GM18499 (cell line): ENCODE results near the gene SMARCE1.
"Not testable (repeated sequence)": the region's sequence is repeated elsewhere in the genome, so short reads cannot be mapped to it uniquely, and the experiment has no call there.

Experiments used
- ATAC-seq: cut with Tn5 transposase; IDR thresholded peaks from one replicate; pipeline ENCODE4 v1.9.1; 2021; ENCODE audit warnings: moderate number of reproducible peaks; ENCODE audit not compliant: insufficient read depth, unreplicated experiment

SMARCE1 gene

GRCh38 chr17:40590742-40591141 lies 56.9 kb downstream of the SMARCE1 start:
- no peak for ATAC-seq

DNA sequence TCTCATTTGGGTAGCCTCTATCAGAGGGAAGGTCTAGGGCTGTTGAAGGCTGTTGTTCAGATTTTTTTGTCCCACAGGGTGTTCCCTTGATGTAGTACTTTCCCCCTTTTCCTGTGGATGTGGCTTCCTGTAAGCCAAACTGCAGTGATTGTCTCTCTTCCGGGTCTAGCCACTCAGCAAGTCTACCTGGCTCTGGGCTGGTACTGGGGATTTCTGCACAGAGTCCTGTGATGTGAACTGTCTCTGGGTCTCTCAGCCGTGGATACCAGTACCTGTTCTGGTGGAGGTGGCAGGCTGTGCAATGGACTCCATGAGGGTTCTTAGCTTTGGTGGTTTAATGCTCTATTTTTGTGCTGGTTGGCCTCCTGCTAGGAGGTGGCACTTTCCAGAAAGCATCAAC lies 59.1 kb downstream of the SMARCE1 start:
- no peak for ATAC-seq

DNA sequence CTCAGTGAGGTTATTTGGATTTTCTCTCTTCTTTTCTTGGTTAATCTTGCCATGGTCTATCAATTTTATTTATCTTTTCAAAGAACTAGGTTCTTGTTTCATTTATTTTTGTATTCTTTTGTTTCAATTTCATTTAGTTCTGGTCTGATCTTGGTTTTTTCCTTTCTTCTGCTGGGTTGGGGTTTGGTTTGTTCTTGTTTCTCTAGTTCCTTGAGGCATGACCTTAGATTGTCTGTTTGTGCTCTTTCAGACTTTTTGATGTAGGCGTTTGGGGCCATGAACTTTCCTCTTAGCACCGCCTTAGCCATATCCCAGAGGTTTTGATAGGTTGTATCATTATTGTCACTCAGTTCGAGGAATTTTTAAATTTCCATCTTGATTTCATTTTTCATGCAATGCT lies 61.4 kb downstream of the SMARCE1 start:
- not testable (repeated sequence) for ATAC-seq

GRCh38 chr17:40584950-40585349 lies 62.7 kb downstream of the SMARCE1 start:
- ATAC-seq, result not testable (repeated sequence)

DNA sequence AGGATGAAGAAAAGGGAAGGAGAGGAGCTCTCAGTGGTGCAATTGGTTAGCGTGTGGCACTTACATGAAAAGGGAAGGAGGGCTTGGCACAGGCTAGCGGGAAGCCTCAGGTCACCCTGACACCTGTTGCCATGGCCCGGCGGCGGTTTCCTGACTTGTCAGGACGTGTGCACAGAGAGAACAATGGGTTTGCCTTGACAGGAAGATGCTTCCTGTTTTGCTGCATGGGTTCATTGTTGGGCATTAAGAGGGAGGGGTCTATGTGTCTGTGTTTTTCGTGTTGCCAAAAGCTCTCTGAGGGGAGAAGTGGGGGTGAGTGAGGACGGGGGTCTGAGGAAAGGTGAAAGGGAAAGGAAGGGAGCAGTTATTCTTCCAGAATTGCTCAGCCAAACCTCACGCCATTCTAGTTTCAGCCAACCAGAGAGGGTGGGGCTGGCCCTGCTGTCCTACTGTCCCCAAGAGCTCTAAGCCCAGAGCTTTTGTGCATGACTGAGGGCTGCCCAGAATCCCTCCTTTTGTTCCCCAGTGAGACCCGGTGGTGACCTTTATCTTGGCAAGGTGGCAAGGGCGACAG lies 65.2 kb downstream of the SMARCE1 start:
- no peak for ATAC-seq

GRCh38 chr17:40580140-40580539 lies 67.5 kb downstream of the SMARCE1 start:
- no peak for ATAC-seq

DNA sequence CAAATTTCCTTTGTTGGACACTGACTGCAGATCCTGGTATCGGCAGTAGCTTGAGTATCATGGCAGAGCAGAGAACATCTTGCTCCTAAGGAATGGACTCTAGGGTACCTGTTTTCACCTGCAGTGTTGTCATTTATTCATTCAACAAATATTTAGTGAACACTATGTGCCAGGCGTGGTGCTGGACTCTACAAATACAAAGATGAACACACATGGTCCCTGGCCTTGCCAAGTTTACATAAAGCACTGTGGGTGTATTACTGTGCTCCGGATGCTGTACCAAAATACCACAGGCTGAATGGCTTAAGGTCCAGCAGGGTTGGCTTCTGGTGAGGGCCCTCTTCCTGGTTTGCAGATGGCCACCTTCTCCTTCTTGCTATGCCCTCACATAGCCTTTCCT lies 68.1 kb downstream of the SMARCE1 start:
- no peak for ATAC-seq

- no peak for ATAC-seq
These were observed 70.0 kb downstream of the SMARCE1 start for GRCh38 chr17:40577611-40578065.

GRCh38 chr17:40576113-40576740 lies 71.4 kb downstream of the SMARCE1 start:
- no peak for ATAC-seq
